Caco-2 (cell line): Measurements from ENCODE around the gene RELCH. TPM values are rescaled to one million over a fixed set of nuclear protein-coding genes. Genes with fewer than 3 reads are reported as not detected.

Experiments used
- BruUV-seq: library from RNA; stranded (reverse); fragments of 400-500 nt; replicated peaks from 2 replicates; lab custom pipeline; 2021; lab: Mats Ljungman, UMichigan
- CTCF ChIA-PET: fragments of 300-600 bp; sonication (Branson Sonifier 250); formaldehyde crosslinking; loops from one replicate; lab custom pipeline; 2022; ENCODE audit warnings: antibody characterized with exemption; lab: Charles Lee
- POLR2A ChIA-PET: fragments of 300-600 bp; sonication (Branson Sonifier 250); formaldehyde crosslinking; loops from one replicate; lab custom pipeline; 2022; ENCODE audit warnings: antibody characterized with exemption; lab: Charles Lee
- DNase-seq, 2 experiments: peaks; one replicate each; pipeline versions ENCODE4 v3.0.0 to v3.0.0-alpha.2; 2020 to 2022
- H3K27me3 ChIP-seq: replicated peaks from 2 replicates; pipeline ENCODE4 v1.6.0; 2011; ENCODE audit warnings: low read length; ENCODE audit not compliant: control insufficient read depth, insufficient read depth
- H3K36me3 ChIP-seq: 2 replicates; pipeline ENCODE4 v1.5.1; 2011; ENCODE audit warnings: low read length; ENCODE audit not compliant: control insufficient read depth, insufficient read depth
- H3K4me1 ChIP-seq: fragments of 250-450 bp; sonication (Bioruptor Pico); 2 replicates; pipeline ENCODE4 v1.5.1; 2020; ENCODE audit warnings: mild to moderate bottlenecking
- H3K4me3 ChIP-seq: 2 replicates; pipeline ENCODE4 v1.5.1; 2011; ENCODE audit warnings: low read depth, mild to moderate bottlenecking, control low read depth, low read length
- H3K9me3 ChIP-seq: fragments of 250-450 bp; sonication (Bioruptor Pico); 2 replicates; pipeline ENCODE4 v1.5.1; 2020; ENCODE audit warnings: mild to moderate bottlenecking, moderate library complexity
- H3K27ac Mint-ChIP-seq: one replicate; pipeline ENCODE4 v1.8.0; 2022; ENCODE audit warnings: mixed read lengths; ENCODE audit not compliant: unreplicated experiment
- H3K27me3 Mint-ChIP-seq: one replicate; pipeline ENCODE4 v1.8.0; 2022; ENCODE audit warnings: mixed read lengths; ENCODE audit not compliant: insufficient read depth, unreplicated experiment
- H3K36me3 Mint-ChIP-seq: one replicate; pipeline ENCODE4 v1.8.0; 2022; ENCODE audit warnings: mild to moderate bottlenecking, mixed read lengths; ENCODE audit not compliant: insufficient read depth, unreplicated experiment
- H3K4me1 Mint-ChIP-seq: one replicate; pipeline ENCODE4 v1.8.0; 2022; ENCODE audit warnings: low read depth, mixed read lengths; ENCODE audit not compliant: unreplicated experiment
- H3K4me3 Mint-ChIP-seq: one replicate; pipeline ENCODE4 v1.8.0; 2022; ENCODE audit warnings: mild to moderate bottlenecking, moderate library complexity, mixed read lengths; ENCODE audit not compliant: unreplicated experiment
- H3K9me3 Mint-ChIP-seq: one replicate; pipeline ENCODE4 v1.8.0; 2022; ENCODE audit warnings: mixed read lengths; ENCODE audit not compliant: unreplicated experiment
- intact Hi-C: fragments of 100-400 bp; cut with micrococcal nuclease; formaldehyde crosslinking; loops from one replicate; pipeline ENCODE4 v1.10.0; 2022; ENCODE audit not compliant: unreplicated experiment
- total RNA-seq: library from RNA; stranded (reverse); gene quantifications from 2 replicates; pipeline ENCODE4 v1.2.3, GENCODE V29; 2022
- TF ChIP-seq, protein P1 (sequence below), 2 experiments: fragments of 200-600 bp in 1 of 2; IDR thresholded peaks; 1 replicate in 1 of 2; 2 replicates in 1 of 2; pipeline versions ENCODE4 v1.5.1 to v1.8.0; 2011 to 2022; ENCODE audit warnings: antibody characterized with exemption in 1 of 2, control low read depth in 1 of 2, inconsistent platforms in 1 of 2, low read depth in 1 of 2, low read length in 1 of 2, mild to moderate bottlenecking in 1 of 2, moderate library complexity in 1 of 2; ENCODE audit not compliant: insufficient read depth in 1 of 2, severe bottlenecking in 1 of 2, unreplicated experiment in 1 of 2

Gene RELCH
- total RNA-seq, 1 experiment from 2014 or later: 16.8 TPM

- Mint-ChIP-seq H3K36me3 (no peaks in the 10 kb centered on the region), H3K4me3 (no peak overlapping the region), H3K27me3 (no peaks in the 10 kb centered on the region), H3K9me3 (no peaks in the 10 kb centered on the region), H3K4me1 (peaks cover 8% of the 10 kb centered on the region), H3K27ac (no peak overlapping the region)
- H3K36me3 ChIP-seq: no peaks in the 10 kb centered on the region
- BruUV-seq: no TSS peak
- H3K4me3 ChIP-seq: no peak overlapping the region
- no peaks in the 10 kb centered on the region for H3K4me1 ChIP-seq
- ChIA-PET POLR2A (no interaction called here), CTCF (no interaction called here)
- no peaks in the 10 kb centered on the region for H3K9me3 ChIP-seq
- intact Hi-C loops: no loop called here
- TF ChIP-seq, protein P1, sequence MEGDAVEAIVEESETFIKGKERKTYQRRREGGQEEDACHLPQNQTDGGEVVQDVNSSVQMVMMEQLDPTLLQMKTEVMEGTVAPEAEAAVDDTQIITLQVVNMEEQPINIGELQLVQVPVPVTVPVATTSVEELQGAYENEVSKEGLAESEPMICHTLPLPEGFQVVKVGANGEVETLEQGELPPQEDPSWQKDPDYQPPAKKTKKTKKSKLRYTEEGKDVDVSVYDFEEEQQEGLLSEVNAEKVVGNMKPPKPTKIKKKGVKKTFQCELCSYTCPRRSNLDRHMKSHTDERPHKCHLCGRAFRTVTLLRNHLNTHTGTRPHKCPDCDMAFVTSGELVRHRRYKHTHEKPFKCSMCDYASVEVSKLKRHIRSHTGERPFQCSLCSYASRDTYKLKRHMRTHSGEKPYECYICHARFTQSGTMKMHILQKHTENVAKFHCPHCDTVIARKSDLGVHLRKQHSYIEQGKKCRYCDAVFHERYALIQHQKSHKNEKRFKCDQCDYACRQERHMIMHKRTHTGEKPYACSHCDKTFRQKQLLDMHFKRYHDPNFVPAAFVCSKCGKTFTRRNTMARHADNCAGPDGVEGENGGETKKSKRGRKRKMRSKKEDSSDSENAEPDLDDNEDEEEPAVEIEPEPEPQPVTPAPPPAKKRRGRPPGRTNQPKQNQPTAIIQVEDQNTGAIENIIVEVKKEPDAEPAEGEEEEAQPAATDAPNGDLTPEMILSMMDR (IDR thresholded peaks at IDR 0.05; ENCODE audit: insufficient read depth in 1 of 2, low read depth in 1 of 2, low read length in 1 of 2, severe bottlenecking in 1 of 2, unreplicated experiment in 1 of 2): no peak
- H3K27me3 ChIP-seq: no peaks in the 10 kb centered on the region
- DNase-seq: no peak
Measured at GRCh38 chr18:62337336-62337735, 150.3 kb downstream of the RELCH start.

- peaks cover 8% of the 10 kb centered on the region for H3K4me1 Mint-ChIP-seq
- ChIA-PET POLR2A (no interaction called here), CTCF (no interaction called here)
- Histone ChIP-seq H3K9me3 (no peaks in the 10 kb centered on the region), H3K4me1 (no peaks in the 10 kb centered on the region), H3K27me3 (no peaks in the 10 kb centered on the region), H3K4me3 (no peak overlapping the region), H3K36me3 (no peaks in the 10 kb centered on the region)
- no peak for DNase-seq
- intact Hi-C loops: no loop called here
- H3K27ac Mint-ChIP-seq: no peak overlapping the region
- no peaks in the 10 kb centered on the region for H3K9me3 Mint-ChIP-seq
- H3K27me3 Mint-ChIP-seq: no peaks in the 10 kb centered on the region
- TF ChIP-seq, protein P1 (IDR thresholded peaks at IDR 0.05; ENCODE audit: insufficient read depth in 1 of 2, low read depth in 1 of 2, low read length in 1 of 2, severe bottlenecking in 1 of 2, unreplicated experiment in 1 of 2): no peak
- BruUV-seq: no TSS peak
- no peak overlapping the region for H3K4me3 Mint-ChIP-seq
- H3K36me3 Mint-ChIP-seq: no peaks in the 10 kb centered on the region
Measured at GRCh38 chr18:62338446-62339105, 151.5 kb downstream of the RELCH start.

- Histone ChIP-seq H3K27me3 (no peaks in the 10 kb centered on the region), H3K4me3 (no peak overlapping the region), H3K4me1 (no peaks in the 10 kb centered on the region), H3K36me3 (no peaks in the 10 kb centered on the region), H3K9me3 (no peaks in the 10 kb centered on the region)
- ChIA-PET CTCF (no interaction called here), POLR2A (no interaction called here)
- peaks cover 8% of the 10 kb centered on the region for H3K4me1 Mint-ChIP-seq
- no peaks in the 10 kb centered on the region for H3K36me3 Mint-ChIP-seq
- intact Hi-C loops: no loop called here
- TF ChIP-seq, protein P1 (IDR thresholded peaks at IDR 0.05; ENCODE audit: insufficient read depth in 1 of 2, low read depth in 1 of 2, low read length in 1 of 2, severe bottlenecking in 1 of 2, unreplicated experiment in 1 of 2): no peak
- no peak overlapping the region for H3K4me3 Mint-ChIP-seq
- H3K9me3 Mint-ChIP-seq: no peaks in the 10 kb centered on the region
- no peaks in the 10 kb centered on the region for H3K27me3 Mint-ChIP-seq
- no TSS peak for BruUV-seq
- no peak for DNase-seq
- H3K27ac Mint-ChIP-seq: no peak overlapping the region
Measured at GRCh38 chr18:62339106-62339988, 152.3 kb downstream of the RELCH start.
